GM23338 (cell line): ENCODE results near the gene TMUB1. TPM values are rescaled to one million over a fixed set of nuclear protein-coding genes. Genes with fewer than 3 reads are reported as not detected.

Experiments
- ATAC-seq: fragments of 200-7000 bp; cut with Tn5 transposase; 3 replicates; pipeline ENCODE4 v1.9.1; 2020
- DNase-seq: peaks from one replicate; pipeline ENCODE4 v3.0.0-alpha.2; 2015; ENCODE audit warnings: low spot score
- H2AFZ ChIP-seq: fragments of 200-600 bp; sonication (generic); 2 replicates; pipeline ENCODE4 v1.8.0; 2016; ENCODE audit warnings: antibody characterized with exemption, mild to moderate bottlenecking, moderate library complexity
- H3F3A ChIP-seq: fragments of 200-600 bp; sonication (generic); replicated peaks from 2 replicates; pipeline ENCODE4 v1.8.0; 2017; ENCODE audit warnings: antibody characterized with exemption, mixed run types, low read depth
- H3K27ac ChIP-seq: fragments of 200-600 bp; sonication (generic); 2 replicates; pipeline ENCODE4 v1.6.1; 2016; ENCODE audit warnings: low read depth
- H3K27me3 ChIP-seq: fragments of 200-600 bp; sonication (generic); 2 replicates; pipeline ENCODE4 v1.8.0; 2016; ENCODE audit warnings: mild to moderate bottlenecking, mixed run types, moderate library complexity; ENCODE audit not compliant: insufficient read depth
- H3K36me3 ChIP-seq: fragments of 200-600 bp; sonication (generic); 2 replicates; pipeline ENCODE4 v1.8.0; 2016; ENCODE audit warnings: mild to moderate bottlenecking; ENCODE audit not compliant: insufficient read depth
- H3K4me1 ChIP-seq: fragments of 200-600 bp; sonication (generic); 2 replicates; pipeline ENCODE4 v1.8.0; 2016; ENCODE audit warnings: mild to moderate bottlenecking, moderate library complexity; ENCODE audit not compliant: insufficient read depth
- H3K4me2 ChIP-seq: fragments of 200-600 bp; sonication (generic); 2 replicates; pipeline ENCODE4 v1.7.1; 2017; ENCODE audit warnings: mixed run types
- H3K4me3 ChIP-seq: fragments of 200-600 bp; sonication (generic); 2 replicates; pipeline ENCODE4 v1.6.1; 2016; ENCODE audit warnings: mixed run types
- H3K79me2 ChIP-seq: fragments of 200-600 bp; sonication (generic); replicated peaks from 2 replicates; pipeline ENCODE4 v1.8.0; 2017; ENCODE audit warnings: mild to moderate bottlenecking; ENCODE audit not compliant: insufficient read depth
- H3K9me2 ChIP-seq: fragments of 200-600 bp; sonication (generic); 2 replicates; pipeline ENCODE4 v1.8.0; 2017; ENCODE audit not compliant: insufficient read depth
- H4K20me1 ChIP-seq: fragments of 200-600 bp; sonication (generic); replicated peaks from 2 replicates; pipeline ENCODE4 v1.8.0; 2017; ENCODE audit warnings: mild to moderate bottlenecking; ENCODE audit not compliant: insufficient read depth
- H3K27ac Mint-ChIP-seq: 2 replicates; pipeline ENCODE4 v1.8.0; 2020; ENCODE audit warnings: inconsistent platforms, mild to moderate bottlenecking, moderate library complexity, mixed read lengths
- H3K27me3 Mint-ChIP-seq: 3 replicates; pipeline ENCODE4 v1.8.0; 2022; ENCODE audit warnings: low read depth, mild to moderate bottlenecking, moderate library complexity, mixed read lengths, inconsistent platforms; ENCODE audit not compliant: insufficient read depth, poor library complexity
- H3K36me3 Mint-ChIP-seq: 3 replicates; pipeline ENCODE4 v1.8.0; 2021; ENCODE audit warnings: low read depth, mild to moderate bottlenecking, inconsistent platforms, moderate library complexity, mixed read lengths
- H3K4me1 Mint-ChIP-seq: 3 replicates; pipeline ENCODE4 v1.8.0; 2020; ENCODE audit warnings: mild to moderate bottlenecking, inconsistent platforms, mixed read lengths
- H3K4me3 Mint-ChIP-seq: 3 replicates; pipeline ENCODE4 v1.8.0; 2021; ENCODE audit warnings: moderate library complexity, mild to moderate bottlenecking, inconsistent platforms, mixed read lengths
- H3K9me3 Mint-ChIP-seq: 3 replicates; pipeline ENCODE4 v1.8.0; 2020; ENCODE audit warnings: moderate library complexity, mild to moderate bottlenecking, inconsistent platforms, mixed read lengths
- CREB1 ChIP-seq: fragments of 250-450 bp; sonication (Bioruptor Pico); IDR thresholded peaks from 2 replicates; pipeline ENCODE4 v1.5.0; 2020; ENCODE audit warnings: low read depth, mild to moderate bottlenecking, moderate library complexity
- CTCF ChIP-seq, 2 experiments: fragments of 200-600 bp in 1 of 2; sonication (generic) in 1 of 2; conservative IDR thresholded peaks; 2 replicates each; pipeline versions ENCODE4 v1.5.1 to v1.6.1; 2016 to 2017; ENCODE audit warnings: antibody characterized with exemption in 2 of 2, low read depth in 2 of 2, mild to moderate bottlenecking in 2 of 2, moderate library complexity in 1 of 2
- EZH2 ChIP-seq: fragments of 200-600 bp; sonication (generic); IDR thresholded peaks from one replicate; pipeline ENCODE4 v1.8.0; 2017; ENCODE audit warnings: antibody characterized with exemption, mild to moderate bottlenecking, low read depth; ENCODE audit not compliant: unreplicated experiment
- EZH2phosphoT487 ChIP-seq: fragments of 200-600 bp; sonication (generic); IDR thresholded peaks from one replicate; pipeline ENCODE4 v1.8.1; 2018; ENCODE audit warnings: antibody characterized with exemption; ENCODE audit not compliant: unreplicated experiment
- NANOG ChIP-seq: IDR thresholded peaks from 2 replicates; pipeline ENCODE4 v1.6.1; 2016; ENCODE audit warnings: antibody characterized with exemption, borderline replicate concordance
- POLR2AphosphoS5 ChIP-seq: IDR thresholded peaks from 2 replicates; pipeline ENCODE4 v1.6.1; 2016; ENCODE audit warnings: antibody characterized with exemption, low read depth
- STAT1 ChIP-seq: IDR thresholded peaks from one replicate; pipeline ENCODE4 v1.6.1; 2016; ENCODE audit warnings: antibody characterized with exemption; ENCODE audit not compliant: unreplicated experiment
- ZNF331 ChIP-seq: fragments of 250-450 bp; sonication (Bioruptor Pico); IDR thresholded peaks from 2 replicates; pipeline ENCODE4 v1.5.0; 2020; ENCODE audit warnings: low read depth, mild to moderate bottlenecking, moderate library complexity
- ZNF462 ChIP-seq: fragments of 250-450 bp; sonication (Bioruptor Pico); IDR thresholded peaks from 2 replicates; pipeline ENCODE4 v1.5.0; 2020; ENCODE audit warnings: mild to moderate bottlenecking, moderate library complexity
- polyA plus RNA-seq: library from polyadenylated mRNA; unstranded; fragments of >200 nt; fragmentation: Nextera tagmentation; extraction: Ambion mirVana; gene quantifications from 2 replicates; pipeline ENCODE4 v1.2.1, GENCODE V29; 2016
- total RNA-seq: library from RNA; depleted of rRNA; stranded (reverse); fragments of >200 nt; shearing (Covaris generic); gene quantifications from 2 replicates; pipeline ENCODE4 v1.2.3, GENCODE V29; 2014

The TMUB1 gene
- total and polyA plus RNA-seq, 2 experiments from 2014 or later: 47.6 to 61.1 TPM

- TF ChIP-seq CTCF (conservative IDR thresholded peaks at IDR 0.05; ENCODE audit: low read depth in 2 of 2) (no peak), EZH2 (no peak), ZNF331 (CRISPR knock-in tag) (no peak), STAT1 (no peak), POLR2AphosphoS5 (no peak)
These were observed 24.6 kb upstream of the TMUB1 start (continued) for GRCh38 chr7:151107882-151108281.

- H3K4me3 ChIP-seq: peak overlapping the region; percentile 34
- peaks cover 51% of the 10 kb centered on the region for H3K4me1 Mint-ChIP-seq
- peaks cover 56% of the 10 kb centered on the region for H3K79me2 ChIP-seq
- peaks cover 11% of the 10 kb centered on the region; the same call in 1 of the 2 replicates for H4K20me1 ChIP-seq
- no peaks in the 10 kb centered on the region for H3K36me3 ChIP-seq
- no peaks in the 10 kb centered on the region for H3K9me2 ChIP-seq
- peak; percentile 76 for ATAC-seq
- H2AFZ ChIP-seq: no peak overlapping the region
- H3K27me3 Mint-ChIP-seq: peaks cover 10% of the 10 kb centered on the region
- peak overlapping the region; percentile 60 for H3K4me2 ChIP-seq
- peaks cover 18% of the 10 kb centered on the region; the same call in 1 of the 2 replicates for H3F3A ChIP-seq
- H3K27ac ChIP-seq: peak overlapping the region; percentile 82
- H3K27me3 ChIP-seq: no peaks in the 10 kb centered on the region
- no peaks in the 10 kb centered on the region; the same call in 2 of the 3 replicates for H3K36me3 Mint-ChIP-seq
- DNase-seq: peak; percentile 91
- H3K9me3 Mint-ChIP-seq: no peaks in the 10 kb centered on the region
- peak overlapping the region; percentile 55 for H3K4me3 Mint-ChIP-seq
- no peak for TF ChIP-seq NANOG
- TF ChIP-seq EZH2phosphoT487: no peak
- no peak for TF ChIP-seq STAT1
- no peak for TF ChIP-seq ZNF462 (CRISPR knock-in tag)
- TF ChIP-seq POLR2AphosphoS5: peak; percentile 44; the same call in 1 of the 2 replicates
- TF ChIP-seq CREB1 (CRISPR knock-in tag): peak; percentile 47; the same call in 1 of the 2 replicates
- H3K4me1 ChIP-seq: peaks cover 52% of the 10 kb centered on the region
- peak overlapping the region; percentile 86 for H3K27ac Mint-ChIP-seq
These were observed 21.3 kb upstream of the TMUB1 start for GRCh38 chr7:151104411-151105235.
